ENCODE results near the gene AKAP13. TPM values are rescaled to one million over a fixed set of nuclear protein-coding genes. Genes with fewer than 3 reads are reported as not detected.

AKAP13 gene
- total RNA-seq, 1 experiment from 2014 or later: 75.3 TPM

DNA sequence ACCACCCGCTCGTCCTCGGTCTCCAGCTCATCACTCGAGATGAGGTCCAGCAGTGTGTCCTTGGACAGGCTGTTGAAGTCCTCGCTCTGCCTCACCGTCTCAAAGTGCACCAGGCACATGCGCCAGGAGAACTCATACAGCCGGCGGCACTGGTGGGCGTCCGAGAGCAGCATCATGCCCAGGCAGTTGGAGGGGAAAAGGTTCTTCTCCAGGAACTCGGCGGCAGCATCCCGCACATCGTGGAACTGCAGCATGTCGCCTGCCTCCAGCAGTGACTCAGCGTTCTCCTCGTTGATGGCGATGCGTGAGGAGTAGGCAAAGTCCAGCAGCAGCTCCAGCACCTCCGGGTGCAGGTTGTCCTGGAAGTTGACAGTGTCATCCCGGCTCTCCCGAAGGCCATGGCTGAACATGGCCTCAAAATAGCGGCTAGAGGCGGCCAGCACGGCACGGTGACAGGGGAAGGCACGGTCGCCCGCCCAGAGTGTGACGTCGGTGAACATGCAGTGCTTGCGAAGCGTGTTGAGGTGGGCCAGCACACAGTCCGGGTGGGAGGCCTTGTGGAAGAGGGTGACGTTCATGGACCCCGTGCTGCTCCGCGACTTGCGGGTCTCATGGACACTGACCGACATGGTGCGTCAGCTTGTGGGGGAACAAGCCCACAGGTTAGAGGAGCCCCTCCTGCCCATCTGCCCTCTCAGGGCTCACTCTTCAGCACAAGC, 388.9 kb downstream of the AKAP13 start:
- no peaks in the 10 kb centered on the region for H3K4me1 ChIP-seq
- H3K27ac ChIP-seq: no peak overlapping the region
- H3K27me3 ChIP-seq: no peaks in the 10 kb centered on the region
- H3K4me3 ChIP-seq: no peak overlapping the region
- no peak for DNase-seq
- peaks cover 5% of the 10 kb centered on the region; the same call in 1 of the 2 replicates for H3K36me3 ChIP-seq
- no peaks in the 10 kb centered on the region for H3K9me3 ChIP-seq (replicated peaks)

DNA sequence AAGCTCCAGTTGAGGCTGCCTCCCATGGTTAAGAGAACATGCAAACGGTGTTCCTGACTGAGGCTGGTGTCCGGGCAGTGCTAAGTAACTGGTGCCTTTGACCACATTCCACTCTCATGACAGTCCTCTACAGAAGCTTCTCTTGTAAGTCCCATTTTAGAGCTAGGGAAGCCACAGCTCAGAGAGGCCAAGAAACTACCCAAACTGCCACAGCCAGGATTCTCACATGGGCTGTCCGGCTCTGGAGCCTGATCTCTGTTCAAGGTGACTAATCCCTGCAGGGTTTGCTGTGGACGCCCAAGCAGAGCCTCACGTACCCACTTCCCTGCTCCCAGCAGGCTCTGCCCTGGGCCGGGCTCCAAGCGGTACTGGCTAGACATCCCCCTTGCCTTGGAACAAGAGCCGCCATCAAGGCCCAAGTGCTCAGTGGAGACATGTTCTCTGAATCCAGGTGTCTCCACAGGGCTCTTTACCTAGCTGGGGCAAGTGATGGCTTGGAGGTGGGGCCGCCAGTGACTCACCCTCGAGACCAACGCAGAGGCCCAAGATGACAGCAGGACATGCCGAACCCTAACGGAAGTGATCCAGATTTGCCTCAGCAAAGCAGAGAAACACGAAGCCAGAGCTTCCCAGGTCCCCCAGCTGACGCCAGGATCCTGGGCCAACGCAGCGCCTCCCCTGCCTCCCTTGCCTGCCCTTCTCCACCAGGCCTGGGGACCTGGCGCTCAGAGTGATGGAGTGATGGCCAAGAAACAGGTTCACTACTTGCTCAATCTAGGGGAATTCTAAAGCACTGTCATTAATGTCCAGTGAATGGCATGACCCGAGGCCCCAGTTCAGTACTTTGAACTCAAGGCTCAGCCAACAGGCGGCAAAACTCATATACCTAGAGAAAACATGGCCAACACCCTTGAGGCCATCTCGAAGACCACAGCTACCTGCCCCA, 390.0 kb downstream of the AKAP13 start:
- H3K27me3 ChIP-seq: no peaks in the 10 kb centered on the region
- H3K4me1 ChIP-seq: no peaks in the 10 kb centered on the region
- no peak overlapping the region for H3K4me3 ChIP-seq
- no peak overlapping the region for H3K27ac ChIP-seq
- no peaks in the 10 kb centered on the region for H3K9me3 ChIP-seq (replicated peaks)
- DNase-seq: no peak
- peaks cover 5% of the 10 kb centered on the region; the same call in 1 of the 2 replicates for H3K36me3 ChIP-seq

DNA sequence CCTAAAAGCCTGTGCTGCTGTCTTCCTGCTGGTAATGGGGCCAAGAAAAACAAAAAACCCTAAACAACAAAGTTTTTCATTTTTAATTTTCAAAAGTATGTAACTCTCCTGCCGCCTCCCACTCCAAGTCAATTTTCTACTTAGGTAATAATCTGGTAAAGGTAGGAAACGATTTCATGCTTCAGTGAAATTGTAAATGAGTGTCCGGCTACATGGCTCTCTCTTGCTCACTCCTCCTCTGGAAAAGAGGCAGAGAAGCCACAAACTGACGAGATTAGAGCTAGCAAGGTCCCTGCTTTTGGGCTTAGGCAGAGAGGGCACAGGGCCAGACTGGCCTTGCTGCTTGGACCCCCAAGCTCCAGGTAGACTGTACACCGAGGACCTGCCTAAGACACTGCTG, 390.9 kb downstream of the AKAP13 start:
- no peak for DNase-seq
- H3K36me3 ChIP-seq: peaks cover 5% of the 10 kb centered on the region; the same call in 1 of the 2 replicates
- H3K4me1 ChIP-seq: no peaks in the 10 kb centered on the region
- no peaks in the 10 kb centered on the region for H3K27me3 ChIP-seq
- no peak overlapping the region for H3K4me3 ChIP-seq
- no peaks in the 10 kb centered on the region for H3K9me3 ChIP-seq (replicated peaks)
- no peak overlapping the region for H3K27ac ChIP-seq

DNA sequence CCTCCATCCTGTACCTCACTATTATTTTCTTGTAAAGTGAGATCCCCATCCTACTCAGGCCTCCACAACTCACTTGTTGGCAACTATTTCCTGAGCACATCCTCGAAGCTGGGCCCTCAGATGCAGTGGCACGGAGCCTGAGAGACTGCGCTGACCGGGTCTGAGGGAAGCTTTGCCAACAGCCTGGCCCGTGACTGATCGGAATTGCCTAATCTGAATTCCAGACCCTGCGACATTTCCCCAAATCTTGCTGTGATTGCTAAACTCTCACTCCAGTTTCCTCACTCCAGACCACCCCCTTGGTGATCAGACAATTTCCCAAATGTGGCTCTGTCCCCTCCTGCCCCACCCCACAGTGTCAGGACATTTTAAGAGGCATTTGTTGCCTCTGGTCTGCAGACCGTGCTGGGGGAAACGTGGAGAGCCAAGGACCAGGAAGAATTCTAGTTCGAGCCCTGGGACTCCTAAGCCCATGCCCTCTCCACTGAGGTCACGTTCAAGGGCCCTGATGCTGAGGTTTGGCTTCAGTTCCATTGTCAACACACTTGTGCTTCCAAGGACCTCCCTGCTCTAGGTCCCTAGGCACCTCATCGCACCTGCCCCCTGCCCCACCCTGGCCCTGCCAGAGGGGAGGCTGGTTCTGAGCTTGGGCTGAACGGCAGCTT, 391.5 kb downstream of the AKAP13 start:
- Histone ChIP-seq H3K9me3 (replicated peaks) (no peaks in the 10 kb centered on the region), H3K36me3 (peaks cover 5% of the 10 kb centered on the region; the same call in 1 of the 2 replicates), H3K4me1 (no peaks in the 10 kb centered on the region), H3K4me3 (no peak overlapping the region), H3K27ac (no peak overlapping the region), H3K27me3 (no peaks in the 10 kb centered on the region)
- no peak for DNase-seq

DNA sequence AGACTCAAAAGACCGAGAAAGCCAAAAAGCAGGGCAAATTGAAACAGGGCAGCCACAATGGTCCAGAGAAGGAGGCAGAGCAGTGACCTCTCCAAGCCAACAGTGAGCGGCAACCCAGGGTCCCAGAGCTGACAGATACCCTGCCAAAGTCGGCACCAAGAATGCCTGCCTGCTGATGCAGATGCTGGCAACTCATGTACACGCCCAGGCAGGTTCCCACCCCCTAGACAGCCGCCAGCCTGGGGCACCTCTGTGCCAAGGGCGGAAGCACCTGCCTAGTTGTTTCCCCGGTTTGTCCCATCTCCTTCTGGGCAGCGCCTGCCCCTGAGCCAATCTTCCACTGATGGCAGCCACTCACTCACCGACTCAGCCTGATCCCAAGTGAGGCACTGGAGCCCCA, 392.3 kb downstream of the AKAP13 start:
- Histone ChIP-seq H3K36me3 (peaks cover 5% of the 10 kb centered on the region; the same call in 1 of the 2 replicates), H3K4me1 (no peaks in the 10 kb centered on the region), H3K27ac (no peak overlapping the region), H3K27me3 (no peaks in the 10 kb centered on the region), H3K4me3 (no peak overlapping the region), H3K9me3 (replicated peaks) (no peaks in the 10 kb centered on the region)
- no peak for DNase-seq

DNA sequence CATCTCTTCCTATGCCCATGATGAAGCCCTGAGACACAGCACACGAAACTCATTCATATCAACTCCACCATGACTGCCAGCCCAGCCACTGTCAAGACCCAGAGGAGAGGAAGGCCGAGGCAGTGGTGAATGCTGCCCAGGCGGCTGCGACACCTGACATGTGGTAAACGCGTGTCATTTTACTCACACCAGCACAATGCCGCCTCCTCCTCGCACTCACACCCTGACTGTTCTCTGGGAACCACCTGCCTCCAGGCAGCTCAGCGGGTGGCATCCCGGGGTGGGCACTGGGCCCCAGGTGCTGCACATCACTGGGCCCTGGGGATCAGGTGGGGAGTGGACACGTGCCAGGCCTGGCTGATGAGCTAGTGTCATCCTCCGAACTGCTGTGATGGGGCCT, 392.8 kb downstream of the AKAP13 start:
- DNase-seq: no peak
- Histone ChIP-seq H3K27me3 (no peaks in the 10 kb centered on the region), H3K9me3 (replicated peaks) (no peaks in the 10 kb centered on the region), H3K36me3 (0 out of 2 replicates have a peak, but pooled peaks cover 2% of the 10 kb centered on the region), H3K4me3 (no peak overlapping the region), H3K27ac (no peak overlapping the region), H3K4me1 (no peaks in the 10 kb centered on the region)

DNA sequence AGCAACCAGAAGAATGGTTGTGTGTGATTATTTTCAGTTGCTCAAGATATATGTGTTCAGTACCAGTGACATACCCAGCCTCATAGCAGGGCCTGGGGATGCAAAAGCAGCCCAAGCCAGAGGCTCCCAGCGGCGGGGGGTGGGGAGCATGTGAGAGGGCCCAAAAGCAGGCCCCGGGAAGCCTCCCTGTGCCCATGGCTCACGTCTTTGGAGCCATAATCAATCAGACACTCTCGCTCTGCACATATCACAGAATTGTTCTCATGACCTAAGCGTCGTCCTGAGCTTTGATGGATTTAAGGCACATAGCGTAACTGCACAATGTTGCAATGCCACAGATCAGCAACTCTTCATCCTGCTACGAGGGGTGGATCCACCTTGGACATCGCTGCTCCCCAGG, 393.6 kb downstream of the AKAP13 start:
- Histone ChIP-seq H3K27me3 (no peaks in the 10 kb centered on the region), H3K9me3 (replicated peaks) (no peaks in the 10 kb centered on the region), H3K27ac (no peak overlapping the region), H3K4me3 (no peak overlapping the region), H3K36me3 (no peaks in the 10 kb centered on the region), H3K4me1 (no peaks in the 10 kb centered on the region)
- no peak for DNase-seq

DNA sequence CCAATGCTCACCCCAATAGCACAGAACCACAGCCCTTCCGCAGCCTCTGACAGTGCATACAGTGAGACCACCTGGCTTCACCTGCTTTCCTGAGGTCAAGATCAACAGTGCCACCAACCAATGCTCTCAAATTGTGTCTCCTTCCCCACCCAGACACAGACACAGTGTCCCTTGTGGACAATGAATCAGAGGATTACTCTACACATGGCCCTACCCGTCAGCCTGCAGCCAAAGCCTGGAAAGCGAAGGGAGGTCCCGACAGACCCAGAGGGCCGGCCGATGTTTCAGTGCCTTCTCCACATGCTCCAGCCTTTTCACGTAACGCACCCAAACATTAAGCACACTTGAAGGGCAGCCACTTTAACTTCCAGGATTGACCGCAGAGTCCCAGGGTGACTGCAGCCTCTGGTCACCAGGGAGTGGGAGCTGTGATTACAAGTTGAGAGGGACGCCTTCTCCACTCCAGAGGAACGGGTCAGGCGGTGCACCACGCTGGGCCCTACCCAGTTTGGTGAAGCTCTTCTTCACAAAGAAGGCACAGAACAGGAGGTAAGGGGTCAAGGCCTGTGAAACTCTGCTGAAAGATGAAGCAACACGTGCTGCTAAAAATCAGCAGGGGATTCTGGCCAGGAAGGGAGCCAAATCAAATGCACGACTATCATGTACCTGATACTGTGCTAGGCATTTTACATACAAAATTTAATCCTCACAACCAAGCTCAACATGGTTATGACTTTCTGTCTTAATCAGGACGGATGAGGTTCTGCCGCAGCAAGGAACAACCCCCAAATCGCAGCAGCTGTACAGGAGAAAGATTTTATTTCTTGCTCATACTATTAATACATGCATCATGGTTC, 397.1 kb downstream of the AKAP13 start:
- no peaks in the 10 kb centered on the region for H3K4me1 ChIP-seq
- no peaks in the 10 kb centered on the region for H3K36me3 ChIP-seq
- H3K9me3 ChIP-seq (replicated peaks): no peaks in the 10 kb centered on the region
- H3K4me3 ChIP-seq: no peak overlapping the region
- no peak overlapping the region for H3K27ac ChIP-seq
- DNase-seq: no peak
- no peaks in the 10 kb centered on the region for H3K27me3 ChIP-seq

DNA sequence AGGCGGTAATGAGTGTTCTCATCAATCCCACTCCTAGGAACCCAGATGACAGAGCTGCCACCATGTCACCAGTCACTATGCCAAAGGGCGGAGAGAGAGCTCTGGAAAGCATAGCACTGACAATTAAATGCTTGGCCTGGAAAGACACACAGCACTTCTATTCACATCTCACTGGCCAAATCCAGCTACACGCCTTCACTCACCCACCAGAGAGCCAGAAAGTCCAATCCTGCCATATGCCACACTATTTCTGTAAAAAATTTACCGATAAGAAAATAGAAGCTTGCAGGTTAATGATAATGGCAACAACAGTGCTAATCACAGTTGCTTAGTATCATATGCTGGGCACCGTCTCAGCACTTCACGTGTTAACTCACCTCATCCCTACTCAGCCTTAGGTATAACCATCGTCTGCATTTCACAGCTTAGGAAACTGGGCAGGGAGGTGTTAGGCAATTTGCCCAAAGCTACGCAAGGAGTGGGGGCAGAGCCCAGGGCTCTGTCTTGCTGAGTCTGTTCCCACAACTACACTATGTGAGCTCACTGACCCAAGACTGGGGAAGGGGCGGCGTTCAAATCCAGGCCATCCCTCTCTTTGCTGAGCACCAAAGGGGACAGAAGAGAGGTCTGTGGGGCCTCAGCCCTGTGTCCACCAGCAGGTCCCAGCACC, 397.8 kb downstream of the AKAP13 start:
- no peaks in the 10 kb centered on the region for H3K4me1 ChIP-seq
- H3K27ac ChIP-seq: no peak overlapping the region
- DNase-seq: no peak
- no peaks in the 10 kb centered on the region for H3K9me3 ChIP-seq (replicated peaks)
- H3K36me3 ChIP-seq: no peaks in the 10 kb centered on the region
- no peaks in the 10 kb centered on the region for H3K27me3 ChIP-seq
- no peak overlapping the region for H3K4me3 ChIP-seq

DNA sequence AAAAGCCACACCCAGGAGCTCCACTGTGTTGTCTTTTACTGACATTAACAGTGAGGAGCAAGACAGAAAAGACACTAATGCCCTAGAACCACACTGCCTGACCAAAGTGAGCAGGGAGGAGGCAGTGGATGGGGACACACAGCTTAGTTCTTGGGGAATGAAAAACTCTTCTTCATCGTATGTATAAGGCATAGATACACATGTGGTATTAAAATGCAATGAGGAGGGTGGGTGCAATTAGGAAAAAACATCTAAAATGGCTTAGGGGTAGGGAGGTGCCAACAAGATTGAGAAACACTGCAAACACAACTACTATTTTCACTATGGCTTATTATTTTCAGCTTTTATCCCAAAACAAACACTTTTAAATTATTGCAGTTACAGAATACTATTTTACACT, 398.8 kb downstream of the AKAP13 start:
- no peak for DNase-seq
- Histone ChIP-seq H3K27me3 (no peaks in the 10 kb centered on the region), H3K36me3 (no peaks in the 10 kb centered on the region), H3K9me3 (replicated peaks) (no peaks in the 10 kb centered on the region), H3K4me3 (no peak overlapping the region), H3K4me1 (no peaks in the 10 kb centered on the region), H3K27ac (no peak overlapping the region)

DNA sequence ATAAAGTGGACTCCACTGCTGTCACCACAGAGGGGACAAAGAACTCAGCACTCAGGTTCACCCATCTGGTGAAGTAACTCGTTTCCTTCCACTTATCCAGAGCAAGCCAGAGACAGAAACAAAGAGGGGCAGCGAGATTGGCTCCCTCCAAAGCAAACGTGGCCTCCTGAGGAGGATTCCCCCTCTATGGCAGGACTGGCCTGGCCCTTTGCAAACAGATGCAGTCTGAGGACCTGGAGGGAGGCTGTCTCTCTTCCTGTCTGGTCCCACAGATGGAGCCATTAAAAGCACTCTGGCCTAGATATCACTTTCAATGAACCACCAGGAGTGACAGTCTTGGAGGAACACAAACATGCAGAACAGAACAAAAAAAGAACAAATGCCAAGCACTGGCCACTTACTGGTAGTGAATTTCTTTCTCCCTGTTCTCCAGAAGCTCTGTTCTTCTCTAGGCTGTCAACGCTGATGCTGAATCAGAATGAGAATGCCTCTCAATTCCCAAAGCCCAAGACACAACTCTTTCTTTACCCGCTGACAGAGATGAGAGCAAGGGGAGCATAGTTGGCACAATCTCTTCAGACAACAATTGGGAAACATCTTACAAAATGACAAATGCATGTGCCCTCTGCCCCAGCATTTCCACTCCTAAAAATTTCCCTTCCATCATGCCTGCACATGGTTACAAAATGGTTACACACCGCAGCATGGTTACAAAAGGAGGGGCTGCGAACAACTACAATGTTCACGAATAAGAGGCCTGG, 400.0 kb downstream of the AKAP13 start:
- no peaks in the 10 kb centered on the region for H3K9me3 ChIP-seq (replicated peaks)
- DNase-seq: no peak
- no peaks in the 10 kb centered on the region for H3K36me3 ChIP-seq
- peaks cover 3% of the 10 kb centered on the region for H3K4me1 ChIP-seq
- no peaks in the 10 kb centered on the region for H3K27me3 ChIP-seq
- H3K4me3 ChIP-seq: no peak overlapping the region
- no peak overlapping the region for H3K27ac ChIP-seq

DNA sequence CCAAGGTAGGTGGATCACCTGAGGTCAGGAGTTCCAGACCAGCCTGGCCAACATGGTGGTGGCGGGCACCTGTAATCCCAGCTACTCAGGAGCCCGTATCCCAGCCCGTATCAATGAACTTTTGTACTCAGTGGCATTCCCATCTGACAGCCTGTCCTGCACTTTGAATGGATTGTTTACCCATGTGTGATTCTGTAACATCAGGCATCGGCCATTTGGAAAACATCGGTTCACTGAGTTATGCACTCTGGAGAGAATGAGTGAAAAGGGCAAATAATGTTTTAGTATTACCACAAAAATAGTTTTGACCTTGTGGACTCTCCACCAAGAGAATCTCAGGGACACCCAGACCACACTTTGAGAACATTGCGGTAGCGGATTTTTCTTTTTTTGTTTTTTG, 400.7 kb downstream of the AKAP13 start:
- Histone ChIP-seq H3K36me3 (no peaks in the 10 kb centered on the region), H3K9me3 (replicated peaks) (no peaks in the 10 kb centered on the region), H3K4me3 (no peak overlapping the region), H3K27ac (no peak overlapping the region), H3K27me3 (no peaks in the 10 kb centered on the region), H3K4me1 (peaks cover 7% of the 10 kb centered on the region)
- no peak for DNase-seq

DNA sequence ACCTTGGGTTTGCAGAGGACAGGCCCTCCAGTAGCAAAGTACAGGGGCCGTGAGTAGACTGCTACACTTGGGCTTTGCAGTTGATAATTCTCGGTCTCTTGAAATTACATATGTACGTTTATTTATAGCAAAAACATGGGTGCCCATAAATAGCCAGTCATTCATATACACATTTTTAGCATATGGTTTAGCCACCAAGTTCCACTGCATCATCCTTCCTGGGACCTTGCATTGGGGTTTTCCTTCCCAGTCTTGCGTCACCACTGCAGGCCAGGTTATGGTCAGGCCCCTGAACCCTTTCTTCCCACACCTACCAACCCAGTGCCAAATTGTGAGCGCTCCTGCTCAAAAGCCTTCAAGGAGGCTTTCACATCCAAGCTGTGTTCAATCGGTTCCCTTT, 401.7 kb downstream of the AKAP13 start:
- Histone ChIP-seq H3K4me1 (peaks cover 14% of the 10 kb centered on the region), H3K27ac (no peak overlapping the region), H3K9me3 (replicated peaks) (no peaks in the 10 kb centered on the region), H3K36me3 (no peaks in the 10 kb centered on the region), H3K4me3 (no peak overlapping the region), H3K27me3 (no peaks in the 10 kb centered on the region)
- no peak for DNase-seq

Data from SJCRH30 (cell line).